Endothelial cell of umbilical vein (primary cell): ENCODE measurements around the gene BIN1. TPM values are rescaled to one million over a fixed set of nuclear protein-coding genes. Genes with fewer than 3 reads are reported as not detected.

Experiments used
- BruUV-seq: library from RNA; stranded (reverse); fragments of 400-500 nt; replicated peaks from 2 replicates; lab custom pipeline; 2021; lab: Mats Ljungman, UMichigan
- CTCF ChIA-PET: fragments of 300-600, 350-600 bp; sonication (Branson Sonifier 250); formaldehyde crosslinking; loops from one replicate; lab custom pipeline; 2021; ENCODE audit warnings: antibody characterized with exemption, inconsistent platforms; lab: Charles Lee
- POLR2A ChIA-PET: fragments of 300-600, 350-600 bp; sonication (Branson Sonifier 250); formaldehyde crosslinking; loops from one replicate; lab custom pipeline; 2021; ENCODE audit warnings: antibody characterized with exemption, inconsistent platforms; lab: Charles Lee
- DNase-seq: peaks from one replicate; pipeline ENCODE4 v3.0.0-alpha.2; 2011; ENCODE audit warnings: low read depth, low spot score
- FAIRE-seq: peaks from 2 replicates; lab custom pipeline; 2011; peaks lifted over from hg19 to GRCh38; lab: Jason Lieb, UNC
- H2AFZ ChIP-seq: 2 replicates; pipeline ENCODE4 v1.6.0; 2012; ENCODE audit warnings: low read depth, low read length, control low read depth, inconsistent platforms
- H3K27ac ChIP-seq: 2 replicates; pipeline ENCODE4 v1.5.1; 2011; ENCODE audit warnings: low read depth, mild to moderate bottlenecking, control low read depth, low read length, moderate library complexity; ENCODE audit not compliant: insufficient read depth
- H3K27me3 ChIP-seq, 2 experiments: 2 replicates each; pipeline versions ENCODE4 v1.6.0 to v1.6.1; 2011; ENCODE audit warnings: low read length in 2 of 2, mixed read lengths in 1 of 2; ENCODE audit not compliant: control insufficient read depth in 2 of 2, insufficient read depth in 2 of 2
- H3K36me3 ChIP-seq, 2 experiments: 2 replicates in 1 of 2; 3 replicates in 1 of 2; pipeline ENCODE4 v1.5.1; 2011; ENCODE audit warnings: low read length in 2 of 2, mild to moderate bottlenecking in 1 of 2, moderate library complexity in 1 of 2; ENCODE audit not compliant: control insufficient read depth in 2 of 2, insufficient read depth in 2 of 2; ENCODE audit errors: extremely low read depth in 1 of 2
- H3K4me1 ChIP-seq: 3 replicates; pipeline ENCODE4 v1.5.1; 2011; ENCODE audit warnings: mild to moderate bottlenecking, low read length; ENCODE audit not compliant: control insufficient read depth, insufficient read depth; ENCODE audit errors: extremely low read depth
- H3K4me2 ChIP-seq: 2 replicates; pipeline ENCODE4 v1.6.1; 2011; ENCODE audit warnings: low read length, control low read depth, mixed read lengths; ENCODE audit not compliant: insufficient read depth
- H3K4me3 ChIP-seq, 3 experiments: fragments of 200-600 bp in 1 of 3; sonication (generic), shearing (Covaris generic) in 1 of 3; replicated peaks in 1 of 3; 2 replicates each; pipeline ENCODE4 v1.5.1; 2011 to 2016; ENCODE audit warnings: control low read depth in 3 of 3, low read length in 3 of 3, mild to moderate bottlenecking in 2 of 3, inconsistent platforms in 1 of 3, low read depth in 1 of 3, moderate library complexity in 1 of 3; ENCODE audit not compliant: insufficient read depth in 1 of 3
- H3K79me2 ChIP-seq: 2 replicates; pipeline ENCODE4 v1.6.0; 2012; ENCODE audit warnings: low read length, inconsistent platforms; ENCODE audit not compliant: control insufficient read depth, insufficient read depth
- H3K9ac ChIP-seq: replicated peaks from 2 replicates; pipeline ENCODE3; 2011; ENCODE audit warnings: low read length, control low read depth; ENCODE audit not compliant: insufficient read depth; ENCODE audit errors: extremely low read depth
- H3K9me1 ChIP-seq: replicated peaks from 3 replicates; pipeline ENCODE4 v1.6.0; 2011; ENCODE audit warnings: mild to moderate bottlenecking, low read length; ENCODE audit not compliant: control insufficient read depth, insufficient read depth; ENCODE audit errors: extremely low read depth
- H3K9me3 ChIP-seq: replicated peaks from 2 replicates; pipeline ENCODE4 v1.5.1; 2012; ENCODE audit warnings: low read length, inconsistent platforms; ENCODE audit not compliant: control insufficient read depth, insufficient read depth
- H4K20me1 ChIP-seq: replicated peaks from 2 replicates; pipeline ENCODE3; 2011; ENCODE audit warnings: mild to moderate bottlenecking, low read length; ENCODE audit not compliant: control insufficient read depth, insufficient read depth; ENCODE audit errors: extremely low read depth
- CTCF ChIP-seq, 2 donors: IDR thresholded peaks; 1 replicate in 1 of 2; 2 replicates in 1 of 2; pipeline ENCODE4 v1.5.1; 2011; ENCODE audit warnings: low read length in 2 of 2, mild to moderate bottlenecking in 2 of 2, moderate library complexity in 2 of 2, control low read depth in 1 of 2, inconsistent platforms in 1 of 2, low read depth in 1 of 2; ENCODE audit not compliant: insufficient read depth in 1 of 2; ENCODE audit errors: extremely low read depth in 1 of 2
- EZH2 ChIP-seq: IDR thresholded peaks from 2 replicates; pipeline ENCODE4 v1.6.1; 2012; ENCODE audit warnings: borderline replicate concordance, low read depth, mild to moderate bottlenecking, moderate library complexity, low read length, inconsistent platforms; ENCODE audit not compliant: severe bottlenecking
- FOS ChIP-seq: IDR thresholded peaks from 2 replicates; pipeline ENCODE4 v1.6.1; 2011; ENCODE audit warnings: mild to moderate bottlenecking, low read length, moderate library complexity, borderline replicate concordance; ENCODE audit not compliant: insufficient read depth
- GATA2 ChIP-seq: IDR thresholded peaks from 2 replicates; pipeline ENCODE4 v1.7.0; 2011; ENCODE audit warnings: low read depth, mild to moderate bottlenecking, moderate library complexity, mixed read lengths, low read length; ENCODE audit not compliant: insufficient read length, insufficient read depth
- JUN ChIP-seq: IDR thresholded peaks from 2 replicates; pipeline ENCODE4 v1.6.1; 2011; ENCODE audit warnings: borderline replicate concordance, low read depth; ENCODE audit not compliant: insufficient read length, insufficient read depth
- MYC ChIP-seq: IDR thresholded peaks from one replicate; pipeline ENCODE4 v1.6.1; 2011; ENCODE audit warnings: mild to moderate bottlenecking, low read depth, low read length
- POLR2A ChIP-seq: IDR thresholded peaks from 2 replicates; pipeline ENCODE4 v1.6.1; 2012; ENCODE audit warnings: low read depth, mild to moderate bottlenecking, control low read depth, low read length
- POLR2AphosphoS5 ChIP-seq: IDR thresholded peaks from 2 replicates; pipeline ENCODE4 v1.6.1; 2012; ENCODE audit warnings: low read depth, mild to moderate bottlenecking, control low read depth, low read length, moderate library complexity; ENCODE audit not compliant: insufficient read depth
- dilution Hi-C: fragments of 300-500 bp; cut with MboI; formaldehyde crosslinking; loops from one replicate; pipeline ENCODE4 v1.15.0; 2019; ENCODE audit warnings: low sequenced_read_pairs; ENCODE audit not compliant: extremely low pct_ligation_motif_present
- intact Hi-C: fragments of 100-400 bp; cut with micrococcal nuclease; formaldehyde crosslinking; loops from one replicate; pipeline ENCODE4 v1.10.0; 2022
- polyA plus RNA-seq, 4 experiments: library from polyadenylated mRNA; depleted of rRNA in 3 of 4; stranded (reverse) in 3 of 4; unstranded in 1 of 4; fragments of >200 nt; gene quantifications; 2 replicates each; pipeline versions ENCODE4 v1.2.1 to v1.2.3, GENCODE V29; 2011 to 2012; ENCODE audit warnings: missing spikeins in 1 of 4
- total RNA-seq: library from RNA; stranded (reverse); gene quantifications from 2 replicates; pipeline ENCODE4 v1.2.3, GENCODE V29; 2021
- TF ChIP-seq, protein P1 (sequence below): IDR thresholded peaks from 2 replicates; pipeline ENCODE4 v1.6.1; 2011; ENCODE audit not compliant: insufficient read depth, insufficient read length

Gene BIN1
- total and polyA plus RNA-seq, 2 donors (not counting 3 experiments of a cell fraction or from before 2014, with no cell fraction given), result 26.3 to 36.9 TPM

- peaks cover 6% of the 10 kb centered on the region for H3K4me1 ChIP-seq
- CTCF ChIA-PET, result no interaction called here
- intact Hi-C loops, result no loop called here
Measured at GRCh38 chr2:127020536-127020935, 86.4 kb downstream of the BIN1 start.

More at GRCh38 chr2:127020536-127020935, 86.4 kb downstream of the BIN1 start:
- H3K9me1 ChIP-seq, result no peaks in the 10 kb centered on the region
- H3K9me3 ChIP-seq, result no peaks in the 10 kb centered on the region
- POLR2A ChIA-PET, result no interaction called here
- BruUV-seq, result no TSS peak
- H3K4me3 ChIP-seq, result no peak overlapping the region
- peaks cover 4 to 12% of the 10 kb centered on the region in 2 experiments for H3K27me3 ChIP-seq
- no peak overlapping the region for H3K4me2 ChIP-seq
- H3K9ac ChIP-seq, result no peak overlapping the region
- TF ChIP-seq POLR2AphosphoS5, result no peak
- TF ChIP-seq CTCF (IDR thresholded peaks at IDR 0.05; ENCODE audit: extremely low read depth in 1 of 2, insufficient read depth in 1 of 2, low read depth in 1 of 2, low read length in 2 of 2), result no peak
- no peak for TF ChIP-seq POLR2A
- TF ChIP-seq GATA2, result no peak
- TF ChIP-seq, protein P1, sequence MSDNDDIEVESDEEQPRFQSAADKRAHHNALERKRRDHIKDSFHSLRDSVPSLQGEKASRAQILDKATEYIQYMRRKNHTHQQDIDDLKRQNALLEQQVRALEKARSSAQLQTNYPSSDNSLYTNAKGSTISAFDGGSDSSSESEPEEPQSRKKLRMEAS, result no peak
- no peak for TF ChIP-seq EZH2
- TF ChIP-seq MYC, result no peak
- TF ChIP-seq FOS, result no peak
- TF ChIP-seq JUN, result no peak
- no peak overlapping the region for H2AFZ ChIP-seq
- H3K79me2 ChIP-seq, result no peaks in the 10 kb centered on the region
- H4K20me1 ChIP-seq, result no peaks in the 10 kb centered on the region
- no peak overlapping the region for H3K27ac ChIP-seq
- no peak for DNase-seq
- dilution Hi-C loops, result no loop called here
- no peak for FAIRE-seq
- no peaks in the 10 kb centered on the region for H3K36me3 ChIP-seq
